WI38 (cell line): ENCODE results near the gene ZNF710.

ENCODE experiments used
- H3K4me3 ChIP-seq: 2 replicates; pipeline ENCODE4 v1.5.1; 2011; ENCODE audit warnings: low read depth, mild to moderate bottlenecking, control low read depth, low read length
- TF ChIP-seq, protein P1 (sequence below): IDR thresholded peaks from 2 replicates; pipeline ENCODE4 v1.5.1; 2012; ENCODE audit warnings: low read depth, mild to moderate bottlenecking, control low read depth, low read length

ZNF710 gene

GRCh38 chr15:89998141-89998661, 2.9 kb upstream of the ZNF710 start:
- no peak overlapping the region for H3K4me3 ChIP-seq
- TF ChIP-seq, protein P1, sequence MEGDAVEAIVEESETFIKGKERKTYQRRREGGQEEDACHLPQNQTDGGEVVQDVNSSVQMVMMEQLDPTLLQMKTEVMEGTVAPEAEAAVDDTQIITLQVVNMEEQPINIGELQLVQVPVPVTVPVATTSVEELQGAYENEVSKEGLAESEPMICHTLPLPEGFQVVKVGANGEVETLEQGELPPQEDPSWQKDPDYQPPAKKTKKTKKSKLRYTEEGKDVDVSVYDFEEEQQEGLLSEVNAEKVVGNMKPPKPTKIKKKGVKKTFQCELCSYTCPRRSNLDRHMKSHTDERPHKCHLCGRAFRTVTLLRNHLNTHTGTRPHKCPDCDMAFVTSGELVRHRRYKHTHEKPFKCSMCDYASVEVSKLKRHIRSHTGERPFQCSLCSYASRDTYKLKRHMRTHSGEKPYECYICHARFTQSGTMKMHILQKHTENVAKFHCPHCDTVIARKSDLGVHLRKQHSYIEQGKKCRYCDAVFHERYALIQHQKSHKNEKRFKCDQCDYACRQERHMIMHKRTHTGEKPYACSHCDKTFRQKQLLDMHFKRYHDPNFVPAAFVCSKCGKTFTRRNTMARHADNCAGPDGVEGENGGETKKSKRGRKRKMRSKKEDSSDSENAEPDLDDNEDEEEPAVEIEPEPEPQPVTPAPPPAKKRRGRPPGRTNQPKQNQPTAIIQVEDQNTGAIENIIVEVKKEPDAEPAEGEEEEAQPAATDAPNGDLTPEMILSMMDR: no peak

- TF ChIP-seq, protein P1: no peak
- no peak overlapping the region for H3K4me3 ChIP-seq
These were observed 2.0 kb upstream of the ZNF710 start for GRCh38 chr15:89998923-89999675.

DNA sequence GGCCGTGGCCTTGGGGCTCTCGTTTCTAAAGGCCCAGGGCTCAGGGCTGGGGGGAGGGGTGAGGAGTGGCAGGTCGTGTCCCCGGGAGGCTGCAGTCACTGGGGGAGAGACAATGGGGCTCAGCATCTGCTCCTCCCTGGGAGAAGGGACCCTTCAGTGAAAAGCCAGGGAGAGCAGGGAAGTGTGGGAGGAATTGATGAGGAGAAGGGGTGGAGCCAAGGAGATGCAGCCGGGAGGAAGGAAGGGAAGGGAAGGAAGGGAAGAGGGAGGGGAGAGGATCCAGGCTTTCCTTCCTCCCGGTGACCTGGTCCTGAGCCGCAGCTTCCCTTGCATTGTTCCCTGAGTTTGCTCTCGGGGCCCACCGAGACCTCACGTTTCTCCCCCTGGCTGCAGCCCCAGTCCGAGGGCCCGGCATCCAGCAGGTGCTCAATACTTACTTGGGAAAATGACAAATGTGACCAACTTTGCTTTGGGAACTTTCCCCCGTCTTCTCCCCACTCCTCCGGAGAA, 1.4 kb upstream of the ZNF710 start:
- TF ChIP-seq, protein P1: no peak
- H3K4me3 ChIP-seq: peak overlapping the region; percentile 67

DNA sequence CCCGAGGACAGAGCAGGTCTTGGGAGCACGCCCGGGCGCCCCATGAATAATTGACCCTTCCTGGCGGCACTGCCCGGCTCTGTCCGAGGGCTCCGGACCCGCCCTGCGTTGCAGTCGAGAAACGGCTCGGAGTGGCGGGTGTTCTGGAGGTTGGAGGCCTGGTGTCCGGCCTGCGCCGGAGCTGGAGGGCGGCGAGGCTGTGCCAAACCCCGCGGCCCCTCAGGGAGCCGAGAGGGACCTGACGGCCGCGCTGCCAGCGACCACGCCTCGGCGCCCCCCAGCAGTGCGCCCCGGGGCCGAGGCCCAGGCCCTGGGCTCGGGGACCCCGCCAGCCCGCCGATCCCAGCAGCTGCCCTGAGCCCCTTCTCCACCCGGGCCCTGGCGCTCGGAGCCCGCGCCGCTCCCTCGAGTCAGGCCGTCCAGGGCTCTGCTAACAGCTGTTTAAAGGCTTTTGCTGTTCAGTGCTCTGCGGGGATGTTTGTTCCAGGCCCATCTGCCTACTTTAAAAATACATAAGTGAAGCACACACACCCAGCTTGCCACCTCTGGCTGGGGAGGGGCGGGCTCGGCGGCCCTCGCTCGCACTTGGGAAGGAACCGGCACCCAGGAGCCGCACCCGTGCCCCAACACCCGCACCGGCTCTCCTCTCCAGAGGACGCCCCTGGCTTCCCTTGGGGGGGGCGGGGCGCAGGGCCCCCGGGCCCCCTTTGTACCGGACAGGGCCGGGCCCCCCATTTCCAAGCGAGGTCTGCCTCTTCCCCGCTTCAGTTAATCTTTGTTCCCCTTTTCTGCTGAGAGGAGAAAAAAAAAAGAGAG, 730 bp upstream of the ZNF710 start:
- TF ChIP-seq, protein P1: no peak
- peak overlapping the region; percentile 67 for H3K4me3 ChIP-seq

- H3K4me3 ChIP-seq: peak overlapping the region; percentile 68
- TF ChIP-seq, protein P1: no peak
These were observed 731 bp downstream of the ZNF710 start for GRCh38 chr15:90001683-90002427.

DNA sequence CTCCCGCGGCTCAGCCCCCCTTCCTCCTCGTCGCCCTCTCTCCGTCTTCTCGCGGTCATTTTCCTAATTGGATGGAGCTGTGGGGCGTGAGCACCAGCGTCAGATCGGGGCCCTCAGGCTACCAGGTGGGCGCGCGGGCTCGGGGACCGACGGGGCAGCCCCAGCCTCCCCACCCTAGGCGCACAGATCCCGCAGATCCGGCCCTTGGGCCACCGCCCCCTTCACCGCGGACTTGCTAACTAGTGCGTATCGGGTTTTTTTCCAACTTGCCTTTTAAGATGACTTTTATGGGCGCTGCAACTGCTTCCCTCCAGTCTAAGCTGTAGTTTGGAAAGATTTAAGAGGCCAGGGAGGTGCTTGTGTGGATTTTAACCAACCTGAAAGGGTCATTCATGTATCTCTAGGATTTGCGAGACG, 1.3 kb downstream of the ZNF710 start:
- TF ChIP-seq, protein P1: no peak
- peak overlapping the region; percentile 68 for H3K4me3 ChIP-seq
